Gastrocnemius medialis (tissue), 4 donors: ENCODE measurements around the gene AGBL1.

Source experiments
- POLR2A ChIP-seq, 2 donors: fragments of 450-650 bp; IDR thresholded peaks; one replicate each; pipeline ENCODE4 v1.6.1; 2017; ENCODE audit warnings: antibody characterized with exemption in 2 of 2, mild to moderate bottlenecking in 2 of 2, moderate library complexity in 2 of 2
- TF ChIP-seq, protein P1 (sequence below), 5 experiments: fragments of 450-650 bp in 3 of 5; fragments of 200-600 bp in 2 of 5; sonication (generic) in 2 of 5; IDR thresholded peaks in 4 of 5; conservative IDR thresholded peaks in 1 of 5; 1 replicate in 4 of 5; 2 replicates in 1 of 5; pipeline ENCODE4 v1.5.1; 2016 to 2019; ENCODE audit warnings: antibody characterized with exemption in 5 of 5, mild to moderate bottlenecking in 3 of 5, moderate library complexity in 3 of 5

DNA sequence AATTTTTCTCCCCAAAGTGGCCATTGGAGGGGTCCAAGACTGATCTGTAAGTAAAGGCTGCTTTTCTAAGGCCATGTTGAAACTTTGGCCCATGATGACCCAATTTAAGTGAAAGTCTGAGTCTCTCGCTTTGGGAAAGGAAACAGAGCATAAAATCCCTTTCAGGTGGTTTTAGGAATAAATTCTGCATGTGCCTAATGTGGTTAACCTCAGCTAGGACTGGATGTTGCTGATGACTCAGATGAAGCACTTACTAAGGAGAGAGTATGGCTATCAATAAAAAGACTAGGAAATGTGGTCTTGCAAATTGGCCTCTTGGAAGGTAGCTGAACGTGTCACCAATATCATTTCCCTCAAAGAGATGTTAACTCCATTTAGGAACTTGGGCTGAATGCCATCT is 458.5 kb downstream of the AGBL1 start:
- TF ChIP-seq, protein P1, sequence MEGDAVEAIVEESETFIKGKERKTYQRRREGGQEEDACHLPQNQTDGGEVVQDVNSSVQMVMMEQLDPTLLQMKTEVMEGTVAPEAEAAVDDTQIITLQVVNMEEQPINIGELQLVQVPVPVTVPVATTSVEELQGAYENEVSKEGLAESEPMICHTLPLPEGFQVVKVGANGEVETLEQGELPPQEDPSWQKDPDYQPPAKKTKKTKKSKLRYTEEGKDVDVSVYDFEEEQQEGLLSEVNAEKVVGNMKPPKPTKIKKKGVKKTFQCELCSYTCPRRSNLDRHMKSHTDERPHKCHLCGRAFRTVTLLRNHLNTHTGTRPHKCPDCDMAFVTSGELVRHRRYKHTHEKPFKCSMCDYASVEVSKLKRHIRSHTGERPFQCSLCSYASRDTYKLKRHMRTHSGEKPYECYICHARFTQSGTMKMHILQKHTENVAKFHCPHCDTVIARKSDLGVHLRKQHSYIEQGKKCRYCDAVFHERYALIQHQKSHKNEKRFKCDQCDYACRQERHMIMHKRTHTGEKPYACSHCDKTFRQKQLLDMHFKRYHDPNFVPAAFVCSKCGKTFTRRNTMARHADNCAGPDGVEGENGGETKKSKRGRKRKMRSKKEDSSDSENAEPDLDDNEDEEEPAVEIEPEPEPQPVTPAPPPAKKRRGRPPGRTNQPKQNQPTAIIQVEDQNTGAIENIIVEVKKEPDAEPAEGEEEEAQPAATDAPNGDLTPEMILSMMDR (IDR thresholded peaks at IDR 0.05 in 4 of 5, conservative IDR thresholded peaks at IDR 0.05 in 1 of 5) = no peak
- TF ChIP-seq POLR2A (IDR thresholded peaks at IDR 0.05) = no peak
